Central memory CD8-positive, alpha-beta T cell (primary cell): Measurements from ENCODE around the gene COL19A1.

Source experiments
- ATAC-seq: fragments of 150-1000 bp; cut with Tn5 transposase; replicated peaks from 2 replicates; pipeline ENCODE4 v1.10.0; 2022; ENCODE audit warnings: mild to moderate bottlenecking, moderate FRiP score, moderate number of reproducible peaks; ENCODE audit not compliant: poor library complexity, severe bottlenecking; ENCODE audit errors: extremely low read depth
- DNase-seq, 2 donors: peaks; one replicate each; pipeline ENCODE4 v3.0.0; 2021; ENCODE audit warnings: low spot score in 2 of 2
- H3K27ac Mint-ChIP-seq: one replicate; pipeline ENCODE4 v1.8.0; 2022; ENCODE audit warnings: low read depth, mild to moderate bottlenecking, moderate library complexity, mixed read lengths
- H3K27me3 Mint-ChIP-seq: one replicate; pipeline ENCODE4 v1.8.0; 2022; ENCODE audit warnings: mixed read lengths
- H3K36me3 Mint-ChIP-seq: one replicate; pipeline ENCODE4 v1.8.0; 2022; ENCODE audit warnings: mild to moderate bottlenecking, moderate library complexity, mixed read lengths; ENCODE audit not compliant: insufficient read depth
- H3K4me1 Mint-ChIP-seq: one replicate; pipeline ENCODE4 v1.8.0; 2022; ENCODE audit warnings: mixed read lengths
- H3K4me3 Mint-ChIP-seq: one replicate; pipeline ENCODE4 v1.8.0; 2022; ENCODE audit warnings: mild to moderate bottlenecking, moderate library complexity, mixed read lengths
- H3K9me3 Mint-ChIP-seq: one replicate; pipeline ENCODE4 v1.8.0; 2022; ENCODE audit warnings: mixed read lengths

The COL19A1 gene

DNA sequence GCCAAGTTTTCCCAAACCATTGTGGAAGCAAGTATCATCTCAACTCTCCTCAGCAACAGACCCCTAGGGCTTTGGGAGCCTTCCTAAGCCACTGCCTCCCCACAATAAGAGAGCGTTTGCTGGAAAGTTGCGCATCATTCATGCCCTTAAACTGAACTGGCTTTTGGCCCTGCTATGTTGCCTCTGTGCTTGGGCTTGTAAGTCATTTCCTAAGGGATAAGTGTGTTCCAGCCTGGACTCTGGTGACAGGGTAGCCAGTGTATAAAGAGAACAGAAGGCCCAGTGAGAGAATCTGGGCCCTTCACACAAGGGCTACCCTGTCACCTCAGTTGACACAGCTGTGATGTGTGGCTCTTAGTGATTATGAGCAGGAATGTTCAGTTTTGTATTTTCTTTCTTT, 358.7 kb downstream of the COL19A1 start:
- Mint-ChIP-seq H3K27ac (no peak overlapping the region), H3K27me3 (peaks cover 21% of the 10 kb centered on the region), H3K4me3 (no peak overlapping the region), H3K36me3 (no peaks in the 10 kb centered on the region), H3K4me1 (no peaks in the 10 kb centered on the region), H3K9me3 (no peaks in the 10 kb centered on the region)
- no peak for DNase-seq
- no peak for ATAC-seq

DNA sequence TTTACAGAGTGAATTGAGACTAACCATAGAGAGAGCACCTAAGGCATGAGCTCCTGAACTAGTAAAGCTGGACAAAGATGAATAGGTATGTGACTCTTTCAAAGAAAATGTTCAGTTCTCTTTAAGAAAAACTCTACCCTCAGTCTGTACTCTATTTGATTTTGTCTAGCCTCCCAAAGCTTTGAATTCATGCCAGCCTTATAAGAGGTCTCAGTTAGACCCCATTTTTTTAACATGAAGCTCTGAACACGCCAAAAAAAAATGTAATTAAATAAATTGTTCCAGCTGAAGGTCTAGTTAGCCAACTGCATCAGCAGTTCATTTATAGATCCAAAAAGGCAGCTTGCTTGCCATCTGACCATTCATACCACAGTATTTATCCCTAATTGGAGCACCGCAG, 365.0 kb downstream of the COL19A1 start:
- H3K27me3 Mint-ChIP-seq = peaks cover 6% of the 10 kb centered on the region
- no peaks in the 10 kb centered on the region for H3K4me1 Mint-ChIP-seq
- no peaks in the 10 kb centered on the region for H3K9me3 Mint-ChIP-seq
- no peak for ATAC-seq
- no peak for DNase-seq
- no peak overlapping the region for H3K4me3 Mint-ChIP-seq
- H3K27ac Mint-ChIP-seq = no peak overlapping the region
- no peaks in the 10 kb centered on the region for H3K36me3 Mint-ChIP-seq

DNA sequence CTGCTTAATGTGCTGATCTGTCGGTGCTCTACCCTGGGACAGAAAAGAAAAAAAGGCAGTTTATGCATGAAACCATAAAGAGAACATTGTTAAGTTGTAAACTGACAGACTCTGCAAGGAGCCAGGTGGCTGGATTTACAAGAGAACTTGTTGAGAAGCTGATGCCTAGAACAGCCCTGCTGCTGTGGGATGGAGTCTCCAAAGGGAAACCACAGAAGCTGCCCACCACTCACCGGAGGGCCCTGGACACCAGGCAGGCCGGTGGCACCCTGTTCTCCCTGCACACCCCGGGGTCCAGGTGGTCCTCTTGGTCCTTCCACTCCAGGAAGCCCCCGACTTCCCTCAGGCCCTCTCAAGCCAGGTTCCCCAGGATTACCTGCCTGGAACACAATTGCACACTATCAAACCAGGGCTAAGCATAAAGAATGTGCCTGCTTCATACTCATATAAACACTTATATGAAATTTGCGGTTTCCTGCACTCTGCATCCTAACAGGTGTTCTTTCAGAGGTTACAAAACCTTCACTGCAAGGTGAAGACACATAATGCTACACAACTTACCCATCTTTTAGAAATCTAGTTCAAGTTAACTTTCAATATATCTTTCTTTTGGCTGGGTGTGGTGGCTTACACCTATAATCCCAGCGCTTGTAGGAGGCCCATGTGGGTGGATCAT, 368.3 kb downstream of the COL19A1 start:
- no peak for ATAC-seq

DNA sequence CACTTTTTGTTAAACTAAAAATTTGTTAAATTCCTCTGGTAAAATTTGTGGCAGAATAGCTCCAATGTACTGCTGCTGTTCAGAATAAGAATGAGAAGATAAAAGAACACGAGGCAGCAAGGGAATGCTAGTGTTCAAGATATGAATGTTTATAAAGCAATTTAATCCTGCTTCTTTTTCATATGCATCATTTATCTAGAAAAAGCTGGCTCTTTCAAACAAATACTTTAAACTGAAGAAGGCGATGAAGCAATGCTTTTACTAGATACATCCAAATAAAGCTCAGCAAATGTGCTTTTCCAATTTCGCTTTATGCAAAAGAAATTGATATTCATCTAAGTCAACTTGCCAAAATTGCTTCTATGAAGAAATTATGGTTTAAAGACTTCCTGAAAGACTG, 370.0 kb downstream of the COL19A1 start:
- no peaks in the 10 kb centered on the region for H3K36me3 Mint-ChIP-seq
- H3K9me3 Mint-ChIP-seq = no peaks in the 10 kb centered on the region
- no peak for ATAC-seq

More for the DNA sequence above, 368.3 kb downstream of the COL19A1 start:
- no peaks in the 10 kb centered on the region for H3K9me3 Mint-ChIP-seq
- no peaks in the 10 kb centered on the region for H3K4me1 Mint-ChIP-seq
- H3K27me3 Mint-ChIP-seq = peaks cover 6% of the 10 kb centered on the region
- no peaks in the 10 kb centered on the region for H3K36me3 Mint-ChIP-seq
- DNase-seq = no peak
- H3K4me3 Mint-ChIP-seq = no peak overlapping the region
- no peak overlapping the region for H3K27ac Mint-ChIP-seq

DNA sequence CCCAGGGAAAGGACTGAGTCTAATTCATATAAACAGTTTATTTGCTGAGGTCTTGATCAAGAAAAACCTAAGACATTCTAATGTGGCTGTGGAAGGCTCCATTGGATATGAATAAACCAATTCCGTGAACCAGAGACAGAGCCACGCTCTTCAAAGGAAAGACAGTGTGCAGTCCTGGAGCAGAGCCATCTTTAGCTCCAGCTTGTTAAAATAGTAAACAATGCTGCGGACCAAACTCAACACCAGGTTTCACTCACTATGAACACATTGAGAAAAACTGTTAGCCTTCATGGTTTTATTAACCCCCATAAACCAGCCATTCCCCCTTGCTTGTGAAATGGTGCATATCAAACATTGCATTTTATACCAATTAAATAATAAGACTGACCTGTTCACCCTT, 374.7 kb downstream of the COL19A1 start:
- no peak for ATAC-seq
- Mint-ChIP-seq H3K9me3 (no peaks in the 10 kb centered on the region), H3K27me3 (no peaks in the 10 kb centered on the region), H3K4me3 (no peak overlapping the region), H3K36me3 (no peaks in the 10 kb centered on the region), H3K4me1 (no peaks in the 10 kb centered on the region), H3K27ac (no peak overlapping the region)
- no peak for DNase-seq

More for the DNA sequence above, 370.0 kb downstream of the COL19A1 start:
- H3K27ac Mint-ChIP-seq = no peak overlapping the region
- H3K4me1 Mint-ChIP-seq = no peaks in the 10 kb centered on the region
- peaks cover 6% of the 10 kb centered on the region for H3K27me3 Mint-ChIP-seq
- DNase-seq = no peak
- H3K4me3 Mint-ChIP-seq = no peak overlapping the region

DNA sequence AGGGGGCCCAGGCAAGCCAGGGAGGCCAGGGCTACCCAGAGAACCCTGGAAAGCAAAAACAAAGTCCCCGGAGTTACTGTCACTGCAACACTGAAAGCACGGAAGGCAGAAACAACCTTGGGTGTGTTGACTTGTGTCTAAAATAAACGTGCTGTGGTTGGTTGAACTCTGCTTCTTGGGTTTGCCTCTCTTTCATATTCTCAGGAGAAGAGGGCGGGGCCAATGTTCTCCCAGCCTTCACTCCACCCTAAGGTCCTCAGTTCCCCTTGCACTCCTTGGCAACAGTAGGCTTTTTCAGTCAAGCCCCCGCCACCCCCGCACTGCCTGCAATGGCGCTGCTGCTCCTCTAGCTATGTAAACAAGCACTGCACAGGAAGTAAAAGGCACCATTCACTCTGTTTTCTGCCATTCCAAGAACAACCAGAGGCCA, 375.6 kb downstream of the COL19A1 start:
- no peaks in the 10 kb centered on the region for H3K27me3 Mint-ChIP-seq

DNA sequence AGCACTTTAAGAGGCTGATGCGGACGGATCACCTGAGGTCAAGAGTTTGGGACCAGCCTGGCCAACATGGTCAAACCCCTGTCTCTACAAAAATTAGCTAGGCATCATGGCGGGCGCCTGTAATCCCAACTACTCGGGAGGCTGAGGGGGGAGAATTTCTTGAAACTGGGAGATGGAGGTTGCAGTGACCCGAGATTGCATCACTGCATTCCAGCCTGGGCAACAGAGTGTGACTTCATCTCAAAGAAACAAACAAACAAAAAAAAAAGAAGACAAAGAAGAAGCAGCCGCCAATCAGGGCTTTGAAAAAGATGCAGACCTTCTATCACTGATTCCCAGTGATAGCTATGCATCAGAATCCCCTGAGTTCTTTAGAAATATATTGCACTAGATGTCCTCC, 379.8 kb downstream of the COL19A1 start:
- H3K27ac Mint-ChIP-seq = no peak overlapping the region
- ATAC-seq (no peak), DNase-seq (no peak)
- no peaks in the 10 kb centered on the region for H3K36me3 Mint-ChIP-seq
- H3K4me1 Mint-ChIP-seq = no peaks in the 10 kb centered on the region
- no peak overlapping the region for H3K4me3 Mint-ChIP-seq
- peaks cover 20% of the 10 kb centered on the region for H3K27me3 Mint-ChIP-seq
- no peaks in the 10 kb centered on the region for H3K9me3 Mint-ChIP-seq

More for the DNA sequence above, 375.6 kb downstream of the COL19A1 start:
- Mint-ChIP-seq H3K4me3 (no peak overlapping the region), H3K27ac (no peak overlapping the region), H3K36me3 (no peaks in the 10 kb centered on the region), H3K9me3 (no peaks in the 10 kb centered on the region), H3K4me1 (no peaks in the 10 kb centered on the region)
- ATAC-seq = no peak
- DNase-seq = no peak

DNA sequence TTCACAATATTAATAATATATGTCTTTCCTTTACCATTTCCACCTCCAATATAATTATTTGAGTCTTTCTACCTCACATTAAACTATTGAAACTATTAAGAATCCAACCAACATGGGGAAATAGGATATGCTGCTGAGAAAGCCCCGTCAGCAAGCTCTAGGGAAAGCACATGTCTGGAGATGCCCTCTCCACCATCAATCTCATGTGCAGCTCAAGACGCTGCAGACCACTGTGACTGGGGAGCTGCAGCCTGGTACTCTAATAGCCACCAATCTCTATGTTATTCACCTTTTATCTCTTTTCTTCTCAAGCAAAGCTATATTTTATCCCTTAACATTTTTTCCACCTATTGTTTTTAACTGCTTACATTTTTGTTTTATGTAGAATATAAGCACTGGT, 386.2 kb downstream of the COL19A1 start:
- no peaks in the 10 kb centered on the region for H3K36me3 Mint-ChIP-seq
- peaks cover 18% of the 10 kb centered on the region for H3K27me3 Mint-ChIP-seq
- no peaks in the 10 kb centered on the region for H3K4me1 Mint-ChIP-seq
- no peak overlapping the region for H3K4me3 Mint-ChIP-seq
- ATAC-seq = no peak
- H3K27ac Mint-ChIP-seq = no peak overlapping the region
- no peaks in the 10 kb centered on the region for H3K9me3 Mint-ChIP-seq
- no peak for DNase-seq

DNA sequence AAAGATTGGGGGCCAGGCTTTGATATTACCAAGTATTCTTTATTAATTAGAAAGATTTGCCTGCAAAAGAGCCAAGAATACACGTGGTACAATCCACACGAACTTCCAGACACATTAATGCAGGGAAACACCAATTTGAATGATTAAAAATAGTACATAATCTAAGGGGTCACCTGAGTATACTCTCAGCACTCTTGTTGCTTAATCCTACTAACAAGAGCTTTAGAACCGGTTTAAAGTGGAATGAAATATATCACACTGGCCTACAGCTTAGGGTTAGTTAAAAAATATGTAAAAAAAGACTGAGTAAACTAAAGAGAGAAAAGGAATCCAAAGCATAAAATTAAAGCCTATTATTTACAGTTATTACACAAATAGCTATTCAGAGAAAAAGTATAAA, 387.6 kb downstream of the COL19A1 start:
- Mint-ChIP-seq H3K36me3 (no peaks in the 10 kb centered on the region), H3K4me1 (no peaks in the 10 kb centered on the region), H3K4me3 (no peak overlapping the region), H3K27ac (no peak overlapping the region), H3K9me3 (no peaks in the 10 kb centered on the region), H3K27me3 (peaks cover 5% of the 10 kb centered on the region)
- DNase-seq = no peak
- ATAC-seq = no peak

DNA sequence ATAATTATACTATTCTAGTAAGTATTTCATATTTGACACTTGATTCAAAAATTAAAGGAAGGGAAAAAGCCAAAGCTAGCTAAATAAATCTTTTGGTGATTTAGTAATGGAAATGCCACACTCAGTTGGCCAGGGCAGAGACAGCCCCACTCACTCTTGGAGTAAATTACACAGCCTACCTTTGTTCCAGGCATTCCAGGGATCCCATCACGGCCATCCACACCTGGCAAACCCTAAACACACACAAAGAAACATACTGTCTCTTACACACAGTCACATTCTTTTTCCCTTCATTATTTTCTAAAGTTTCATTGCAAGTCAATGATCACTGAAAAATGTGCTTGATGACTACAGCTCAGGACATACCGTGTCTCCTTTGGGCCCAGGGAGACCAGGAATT, 388.4 kb downstream of the COL19A1 start:
- no peak for ATAC-seq

DNA sequence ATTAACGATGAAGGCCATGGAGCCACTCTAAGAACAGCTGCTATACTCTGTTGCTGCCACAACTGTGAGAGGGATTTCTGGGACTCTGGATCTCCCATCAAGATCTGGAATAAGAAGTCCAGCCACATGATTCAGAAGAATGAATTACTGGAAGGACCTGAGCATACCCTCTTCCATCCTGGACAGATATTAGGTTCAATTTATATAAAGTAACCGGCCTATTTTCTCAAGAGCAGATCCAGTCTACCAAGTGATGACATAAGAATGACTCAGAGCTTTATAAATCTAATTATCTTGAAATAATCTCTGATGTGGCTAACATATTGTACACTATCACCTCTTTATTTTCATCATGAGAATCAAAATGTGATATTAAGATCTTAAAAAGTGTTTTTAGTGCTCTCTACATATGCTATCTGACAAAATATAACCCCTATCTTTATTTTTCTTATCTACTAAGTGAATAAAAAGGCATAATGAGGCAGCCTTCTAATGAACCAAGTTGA, 391.5 kb downstream of the COL19A1 start:
- no peaks in the 10 kb centered on the region for H3K9me3 Mint-ChIP-seq
- no peaks in the 10 kb centered on the region for H3K36me3 Mint-ChIP-seq
- H3K4me1 Mint-ChIP-seq = no peaks in the 10 kb centered on the region
- DNase-seq = no peak
- no peaks in the 10 kb centered on the region for H3K27me3 Mint-ChIP-seq
- no peak overlapping the region for H3K27ac Mint-ChIP-seq
- H3K4me3 Mint-ChIP-seq = no peak overlapping the region
- ATAC-seq = no peak

More for the DNA sequence above, 388.4 kb downstream of the COL19A1 start:
- H3K27ac Mint-ChIP-seq = no peak overlapping the region
- H3K9me3 Mint-ChIP-seq = no peaks in the 10 kb centered on the region
- H3K27me3 Mint-ChIP-seq = no peaks in the 10 kb centered on the region
- no peak overlapping the region for H3K4me3 Mint-ChIP-seq
- H3K4me1 Mint-ChIP-seq = no peaks in the 10 kb centered on the region
- H3K36me3 Mint-ChIP-seq = no peaks in the 10 kb centered on the region
- no peak for DNase-seq

DNA sequence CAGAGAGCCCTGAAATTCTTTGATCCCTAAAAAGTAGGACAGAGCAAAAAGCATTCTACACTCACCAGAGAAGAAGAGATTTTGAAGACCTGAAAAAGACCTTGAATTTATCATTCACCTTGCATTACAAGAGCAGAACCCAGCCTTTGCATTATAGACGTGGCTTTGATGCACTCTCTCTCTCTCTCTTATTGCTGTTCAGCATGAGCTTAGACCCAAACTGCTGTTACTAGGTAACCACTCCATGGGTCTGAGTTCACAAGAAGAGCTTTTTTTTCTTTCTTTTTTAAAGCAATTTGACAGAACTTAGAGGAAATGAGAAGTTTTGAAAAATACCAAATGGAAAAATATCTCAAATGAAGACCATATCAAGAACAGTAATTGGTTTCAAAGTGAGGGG, 392.1 kb downstream of the COL19A1 start:
- Mint-ChIP-seq H3K4me3 (no peak overlapping the region), H3K27me3 (no peaks in the 10 kb centered on the region), H3K4me1 (no peaks in the 10 kb centered on the region), H3K36me3 (no peaks in the 10 kb centered on the region), H3K27ac (no peak overlapping the region), H3K9me3 (no peaks in the 10 kb centered on the region)
- ATAC-seq = no peak
- DNase-seq = no peak
